GM23338 (cell line): ENCODE measurements around the gene GPR55. TPM values are rescaled to one million over a fixed set of nuclear protein-coding genes. Genes with fewer than 3 reads are reported as not detected.

Experiments used
- ATAC-seq: fragments of 200-7000 bp; cut with Tn5 transposase; 3 replicates; pipeline ENCODE4 v1.9.1; 2020
- DNase-seq: peaks from one replicate; pipeline ENCODE4 v3.0.0-alpha.2; 2015; ENCODE audit warnings: low spot score
- H2AFZ ChIP-seq: fragments of 200-600 bp; sonication (generic); 2 replicates; pipeline ENCODE4 v1.8.0; 2016; ENCODE audit warnings: antibody characterized with exemption, mild to moderate bottlenecking, moderate library complexity
- H3F3A ChIP-seq: fragments of 200-600 bp; sonication (generic); replicated peaks from 2 replicates; pipeline ENCODE4 v1.8.0; 2017; ENCODE audit warnings: antibody characterized with exemption, mixed run types, low read depth
- H3K27ac ChIP-seq: fragments of 200-600 bp; sonication (generic); 2 replicates; pipeline ENCODE4 v1.6.1; 2016; ENCODE audit warnings: low read depth
- H3K27me3 ChIP-seq: fragments of 200-600 bp; sonication (generic); 2 replicates; pipeline ENCODE4 v1.8.0; 2016; ENCODE audit warnings: mild to moderate bottlenecking, mixed run types, moderate library complexity; ENCODE audit not compliant: insufficient read depth
- H3K36me3 ChIP-seq: fragments of 200-600 bp; sonication (generic); 2 replicates; pipeline ENCODE4 v1.8.0; 2016; ENCODE audit warnings: mild to moderate bottlenecking; ENCODE audit not compliant: insufficient read depth
- H3K4me1 ChIP-seq: fragments of 200-600 bp; sonication (generic); 2 replicates; pipeline ENCODE4 v1.8.0; 2016; ENCODE audit warnings: mild to moderate bottlenecking, moderate library complexity; ENCODE audit not compliant: insufficient read depth
- H3K4me2 ChIP-seq: fragments of 200-600 bp; sonication (generic); 2 replicates; pipeline ENCODE4 v1.7.1; 2017; ENCODE audit warnings: mixed run types
- H3K4me3 ChIP-seq: fragments of 200-600 bp; sonication (generic); 2 replicates; pipeline ENCODE4 v1.6.1; 2016; ENCODE audit warnings: mixed run types
- H3K79me2 ChIP-seq: fragments of 200-600 bp; sonication (generic); replicated peaks from 2 replicates; pipeline ENCODE4 v1.8.0; 2017; ENCODE audit warnings: mild to moderate bottlenecking; ENCODE audit not compliant: insufficient read depth
- H3K9me2 ChIP-seq: fragments of 200-600 bp; sonication (generic); 2 replicates; pipeline ENCODE4 v1.8.0; 2017; ENCODE audit not compliant: insufficient read depth
- H4K20me1 ChIP-seq: fragments of 200-600 bp; sonication (generic); replicated peaks from 2 replicates; pipeline ENCODE4 v1.8.0; 2017; ENCODE audit warnings: mild to moderate bottlenecking; ENCODE audit not compliant: insufficient read depth
- H3K27ac Mint-ChIP-seq: 2 replicates; pipeline ENCODE4 v1.8.0; 2020; ENCODE audit warnings: inconsistent platforms, mild to moderate bottlenecking, moderate library complexity, mixed read lengths
- H3K27me3 Mint-ChIP-seq: 3 replicates; pipeline ENCODE4 v1.8.0; 2022; ENCODE audit warnings: low read depth, mild to moderate bottlenecking, moderate library complexity, mixed read lengths, inconsistent platforms; ENCODE audit not compliant: insufficient read depth, poor library complexity
- H3K36me3 Mint-ChIP-seq: 3 replicates; pipeline ENCODE4 v1.8.0; 2021; ENCODE audit warnings: low read depth, mild to moderate bottlenecking, inconsistent platforms, moderate library complexity, mixed read lengths
- H3K4me1 Mint-ChIP-seq: 3 replicates; pipeline ENCODE4 v1.8.0; 2020; ENCODE audit warnings: mild to moderate bottlenecking, inconsistent platforms, mixed read lengths
- H3K4me3 Mint-ChIP-seq: 3 replicates; pipeline ENCODE4 v1.8.0; 2021; ENCODE audit warnings: moderate library complexity, mild to moderate bottlenecking, inconsistent platforms, mixed read lengths
- H3K9me3 Mint-ChIP-seq: 3 replicates; pipeline ENCODE4 v1.8.0; 2020; ENCODE audit warnings: moderate library complexity, mild to moderate bottlenecking, inconsistent platforms, mixed read lengths
- CREB1 ChIP-seq: fragments of 250-450 bp; sonication (Bioruptor Pico); IDR thresholded peaks from 2 replicates; pipeline ENCODE4 v1.5.0; 2020; ENCODE audit warnings: low read depth, mild to moderate bottlenecking, moderate library complexity
- EZH2 ChIP-seq: fragments of 200-600 bp; sonication (generic); IDR thresholded peaks from one replicate; pipeline ENCODE4 v1.8.0; 2017; ENCODE audit warnings: antibody characterized with exemption, mild to moderate bottlenecking, low read depth; ENCODE audit not compliant: unreplicated experiment
- EZH2phosphoT487 ChIP-seq: fragments of 200-600 bp; sonication (generic); IDR thresholded peaks from one replicate; pipeline ENCODE4 v1.8.1; 2018; ENCODE audit warnings: antibody characterized with exemption; ENCODE audit not compliant: unreplicated experiment
- JUNB ChIP-seq: IDR thresholded peaks from one replicate; pipeline ENCODE4 v1.6.1; 2016; ENCODE audit warnings: antibody characterized with exemption; ENCODE audit not compliant: unreplicated experiment
- NANOG ChIP-seq: IDR thresholded peaks from 2 replicates; pipeline ENCODE4 v1.6.1; 2016; ENCODE audit warnings: antibody characterized with exemption, borderline replicate concordance
- POLR2AphosphoS5 ChIP-seq: IDR thresholded peaks from 2 replicates; pipeline ENCODE4 v1.6.1; 2016; ENCODE audit warnings: antibody characterized with exemption, low read depth
- STAT1 ChIP-seq: IDR thresholded peaks from one replicate; pipeline ENCODE4 v1.6.1; 2016; ENCODE audit warnings: antibody characterized with exemption; ENCODE audit not compliant: unreplicated experiment
- ZNF114 ChIP-seq: fragments of 250-450 bp; sonication (Bioruptor Pico); IDR thresholded peaks from 2 replicates; pipeline ENCODE4 v1.5.0; 2020; ENCODE audit warnings: mild to moderate bottlenecking, moderate library complexity
- ZNF331 ChIP-seq: fragments of 250-450 bp; sonication (Bioruptor Pico); IDR thresholded peaks from 2 replicates; pipeline ENCODE4 v1.5.0; 2020; ENCODE audit warnings: low read depth, mild to moderate bottlenecking, moderate library complexity
- polyA plus RNA-seq: library from polyadenylated mRNA; unstranded; fragments of >200 nt; fragmentation: Nextera tagmentation; extraction: Ambion mirVana; gene quantifications from 2 replicates; pipeline ENCODE4 v1.2.1, GENCODE V29; 2016
- total RNA-seq: library from RNA; depleted of rRNA; stranded (reverse); fragments of >200 nt; shearing (Covaris generic); gene quantifications from 2 replicates; pipeline ENCODE4 v1.2.3, GENCODE V29; 2014
- TF ChIP-seq, protein P1 (sequence below), 2 experiments: fragments of 200-600 bp in 1 of 2; sonication (generic) in 1 of 2; conservative IDR thresholded peaks; 2 replicates each; pipeline versions ENCODE4 v1.5.1 to v1.6.1; 2016 to 2017; ENCODE audit warnings: antibody characterized with exemption in 2 of 2, low read depth in 2 of 2, mild to moderate bottlenecking in 2 of 2, moderate library complexity in 1 of 2
- TF ChIP-seq, protein P2 (sequence below): IDR thresholded peaks from 2 replicates; pipeline ENCODE4 v1.6.1; 2016; ENCODE audit warnings: antibody characterized with exemption
- TF ChIP-seq, protein P3 (sequence below): fragments of 250-450 bp; sonication (Bioruptor Pico); IDR thresholded peaks from 2 replicates; pipeline ENCODE4 v1.5.0; 2020; ENCODE audit warnings: mild to moderate bottlenecking, moderate library complexity
- TF ChIP-seq, protein P4 (sequence below): IDR thresholded peaks from one replicate; pipeline ENCODE4 v1.6.1; 2018; ENCODE audit warnings: antibody characterized with exemption; ENCODE audit not compliant: unreplicated experiment

GPR55 gene
- total and polyA plus RNA-seq, 2 experiments from 2014 or later, result not detected

DNA sequence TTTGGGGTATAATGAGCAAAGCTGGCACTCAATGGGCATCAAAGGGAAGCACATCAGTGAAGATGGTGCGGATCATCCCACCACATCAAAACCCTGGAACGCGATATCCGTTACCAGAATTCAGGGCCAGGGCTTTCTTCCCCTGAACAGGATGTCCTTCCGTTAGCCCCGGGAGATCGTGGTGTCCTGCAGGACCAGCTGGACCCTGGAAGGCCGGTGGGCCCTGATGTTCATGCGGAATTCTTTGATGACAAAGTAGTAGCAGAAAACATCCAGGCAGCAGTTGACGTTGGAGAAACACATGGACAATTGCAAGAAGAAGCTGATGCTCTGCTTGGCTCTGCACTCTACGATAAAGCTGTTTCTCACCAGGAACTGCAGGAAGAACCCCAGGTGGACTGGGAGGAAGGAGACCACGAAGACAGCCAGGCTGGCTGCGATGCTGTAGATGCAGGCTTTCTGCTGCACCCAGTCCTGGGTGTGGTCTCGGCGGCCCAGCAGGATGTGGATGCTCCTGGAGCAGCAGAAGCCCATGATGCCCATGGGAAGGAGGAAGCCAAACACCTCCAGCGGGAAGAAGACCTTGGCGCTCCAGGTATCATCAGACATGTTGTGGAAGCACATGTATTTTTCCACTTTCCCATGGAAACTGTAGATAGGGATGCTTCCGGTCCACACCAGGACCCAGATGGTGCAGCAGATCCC lies 15.0 kb downstream of the GPR55 start:
- no peak overlapping the region for H3K4me3 Mint-ChIP-seq
- no peak overlapping the region for H3K27ac Mint-ChIP-seq
- H3K36me3 Mint-ChIP-seq, result no peaks in the 10 kb centered on the region; the same call in 2 of the 3 replicates
- Histone ChIP-seq H4K20me1 (no peaks in the 10 kb centered on the region), H3K27me3 (no peaks in the 10 kb centered on the region), H3K4me3 (no peak overlapping the region), H3K79me2 (no peaks in the 10 kb centered on the region), H2AFZ (no peak overlapping the region), H3K27ac (no peak overlapping the region), H3F3A (no peaks in the 10 kb centered on the region), H3K36me3 (no peaks in the 10 kb centered on the region), H3K4me2 (no peak overlapping the region), H3K4me1 (peaks cover 12% of the 10 kb centered on the region), H3K9me2 (peaks cover 8% of the 10 kb centered on the region; the same call in 1 of the 2 replicates)
- ATAC-seq (no peak), DNase-seq (no peak)
- TF ChIP-seq, protein P1, sequence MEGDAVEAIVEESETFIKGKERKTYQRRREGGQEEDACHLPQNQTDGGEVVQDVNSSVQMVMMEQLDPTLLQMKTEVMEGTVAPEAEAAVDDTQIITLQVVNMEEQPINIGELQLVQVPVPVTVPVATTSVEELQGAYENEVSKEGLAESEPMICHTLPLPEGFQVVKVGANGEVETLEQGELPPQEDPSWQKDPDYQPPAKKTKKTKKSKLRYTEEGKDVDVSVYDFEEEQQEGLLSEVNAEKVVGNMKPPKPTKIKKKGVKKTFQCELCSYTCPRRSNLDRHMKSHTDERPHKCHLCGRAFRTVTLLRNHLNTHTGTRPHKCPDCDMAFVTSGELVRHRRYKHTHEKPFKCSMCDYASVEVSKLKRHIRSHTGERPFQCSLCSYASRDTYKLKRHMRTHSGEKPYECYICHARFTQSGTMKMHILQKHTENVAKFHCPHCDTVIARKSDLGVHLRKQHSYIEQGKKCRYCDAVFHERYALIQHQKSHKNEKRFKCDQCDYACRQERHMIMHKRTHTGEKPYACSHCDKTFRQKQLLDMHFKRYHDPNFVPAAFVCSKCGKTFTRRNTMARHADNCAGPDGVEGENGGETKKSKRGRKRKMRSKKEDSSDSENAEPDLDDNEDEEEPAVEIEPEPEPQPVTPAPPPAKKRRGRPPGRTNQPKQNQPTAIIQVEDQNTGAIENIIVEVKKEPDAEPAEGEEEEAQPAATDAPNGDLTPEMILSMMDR (conservative IDR thresholded peaks at IDR 0.05; ENCODE audit: low read depth in 2 of 2), result no peak
- TF ChIP-seq, protein P2, sequence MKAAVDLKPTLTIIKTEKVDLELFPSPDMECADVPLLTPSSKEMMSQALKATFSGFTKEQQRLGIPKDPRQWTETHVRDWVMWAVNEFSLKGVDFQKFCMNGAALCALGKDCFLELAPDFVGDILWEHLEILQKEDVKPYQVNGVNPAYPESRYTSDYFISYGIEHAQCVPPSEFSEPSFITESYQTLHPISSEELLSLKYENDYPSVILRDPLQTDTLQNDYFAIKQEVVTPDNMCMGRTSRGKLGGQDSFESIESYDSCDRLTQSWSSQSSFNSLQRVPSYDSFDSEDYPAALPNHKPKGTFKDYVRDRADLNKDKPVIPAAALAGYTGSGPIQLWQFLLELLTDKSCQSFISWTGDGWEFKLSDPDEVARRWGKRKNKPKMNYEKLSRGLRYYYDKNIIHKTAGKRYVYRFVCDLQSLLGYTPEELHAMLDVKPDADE, result no peak
- TF ChIP-seq, protein P3, sequence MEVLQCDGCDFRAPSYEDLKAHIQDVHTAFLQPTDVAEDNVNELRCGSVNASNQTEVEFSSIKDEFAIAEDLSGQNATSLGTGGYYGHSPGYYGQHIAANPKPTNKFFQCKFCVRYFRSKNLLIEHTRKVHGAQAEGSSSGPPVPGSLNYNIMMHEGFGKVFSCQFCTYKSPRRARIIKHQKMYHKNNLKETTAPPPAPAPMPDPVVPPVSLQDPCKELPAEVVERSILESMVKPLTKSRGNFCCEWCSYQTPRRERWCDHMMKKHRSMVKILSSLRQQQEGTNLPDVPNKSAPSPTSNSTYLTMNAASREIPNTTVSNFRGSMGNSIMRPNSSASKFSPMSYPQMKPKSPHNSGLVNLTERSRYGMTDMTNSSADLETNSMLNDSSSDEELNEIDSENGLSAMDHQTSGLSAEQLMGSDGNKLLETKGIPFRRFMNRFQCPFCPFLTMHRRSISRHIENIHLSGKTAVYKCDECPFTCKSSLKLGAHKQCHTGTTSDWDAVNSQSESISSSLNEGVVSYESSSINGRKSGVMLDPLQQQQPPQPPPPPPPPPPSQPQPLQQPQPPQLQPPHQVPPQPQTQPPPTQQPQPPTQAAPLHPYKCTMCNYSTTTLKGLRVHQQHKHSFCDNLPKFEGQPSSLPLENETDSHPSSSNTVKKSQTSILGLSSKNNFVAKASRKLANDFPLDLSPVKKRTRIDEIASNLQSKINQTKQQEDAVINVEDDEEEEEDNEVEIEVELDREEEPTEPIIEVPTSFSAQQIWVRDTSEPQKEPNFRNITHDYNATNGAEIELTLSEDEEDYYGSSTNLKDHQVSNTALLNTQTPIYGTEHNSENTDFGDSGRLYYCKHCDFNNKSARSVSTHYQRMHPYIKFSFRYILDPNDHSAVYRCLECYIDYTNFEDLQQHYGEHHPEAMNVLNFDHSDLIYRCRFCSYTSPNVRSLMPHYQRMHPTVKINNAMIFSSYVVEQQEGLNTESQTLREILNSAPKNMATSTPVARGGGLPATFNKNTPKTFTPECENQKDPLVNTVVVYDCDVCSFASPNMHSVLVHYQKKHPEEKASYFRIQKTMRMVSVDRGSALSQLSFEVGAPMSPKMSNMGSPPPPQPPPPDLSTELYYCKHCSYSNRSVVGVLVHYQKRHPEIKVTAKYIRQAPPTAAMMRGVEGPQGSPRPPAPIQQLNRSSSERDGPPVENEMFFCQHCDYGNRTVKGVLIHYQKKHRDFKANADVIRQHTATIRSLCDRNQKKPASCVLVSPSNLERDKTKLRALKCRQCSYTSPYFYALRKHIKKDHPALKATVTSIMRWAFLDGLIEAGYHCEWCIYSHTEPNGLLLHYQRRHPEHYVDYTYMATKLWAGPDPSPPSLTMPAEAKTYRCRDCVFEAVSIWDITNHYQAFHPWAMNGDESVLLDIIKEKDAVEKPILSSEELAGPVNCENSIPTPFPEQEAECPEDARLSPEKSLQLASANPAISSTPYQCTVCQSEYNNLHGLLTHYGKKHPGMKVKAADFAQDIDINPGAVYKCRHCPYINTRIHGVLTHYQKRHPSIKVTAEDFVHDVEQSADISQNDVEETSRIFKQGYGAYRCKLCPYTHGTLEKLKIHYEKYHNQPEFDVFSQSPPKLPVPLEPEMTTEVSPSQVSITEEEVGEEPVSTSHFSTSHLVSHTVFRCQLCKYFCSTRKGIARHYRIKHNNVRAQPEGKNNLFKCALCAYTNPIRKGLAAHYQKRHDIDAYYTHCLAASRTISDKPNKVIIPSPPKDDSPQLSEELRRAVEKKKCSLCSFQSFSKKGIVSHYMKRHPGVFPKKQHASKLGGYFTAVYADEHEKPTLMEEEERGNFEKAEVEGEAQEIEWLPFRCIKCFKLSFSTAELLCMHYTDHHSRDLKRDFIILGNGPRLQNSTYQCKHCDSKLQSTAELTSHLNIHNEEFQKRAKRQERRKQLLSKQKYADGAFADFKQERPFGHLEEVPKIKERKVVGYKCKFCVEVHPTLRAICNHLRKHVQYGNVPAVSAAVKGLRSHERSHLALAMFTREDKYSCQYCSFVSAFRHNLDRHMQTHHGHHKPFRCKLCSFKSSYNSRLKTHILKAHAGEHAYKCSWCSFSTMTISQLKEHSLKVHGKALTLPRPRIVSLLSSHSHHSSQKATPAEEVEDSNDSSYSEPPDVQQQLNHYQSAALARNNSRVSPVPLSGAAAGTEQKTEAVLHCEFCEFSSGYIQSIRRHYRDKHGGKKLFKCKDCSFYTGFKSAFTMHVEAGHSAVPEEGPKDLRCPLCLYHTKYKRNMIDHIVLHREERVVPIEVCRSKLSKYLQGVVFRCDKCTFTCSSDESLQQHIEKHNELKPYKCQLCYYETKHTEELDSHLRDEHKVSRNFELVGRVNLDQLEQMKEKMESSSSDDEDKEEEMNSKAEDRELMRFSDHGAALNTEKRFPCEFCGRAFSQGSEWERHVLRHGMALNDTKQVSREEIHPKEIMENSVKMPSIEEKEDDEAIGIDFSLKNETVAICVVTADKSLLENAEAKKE, result no peak
- TF ChIP-seq JUNB, result no peak
- no peak for TF ChIP-seq POLR2AphosphoS5
- no peak for TF ChIP-seq EZH2
- no peak for TF ChIP-seq STAT1
- no peak for TF ChIP-seq ZNF331 (CRISPR knock-in tag)
- TF ChIP-seq NANOG, result no peak
- no peak for TF ChIP-seq EZH2phosphoT487
- no peak for TF ChIP-seq CREB1 (CRISPR knock-in tag)
- TF ChIP-seq, protein P4, sequence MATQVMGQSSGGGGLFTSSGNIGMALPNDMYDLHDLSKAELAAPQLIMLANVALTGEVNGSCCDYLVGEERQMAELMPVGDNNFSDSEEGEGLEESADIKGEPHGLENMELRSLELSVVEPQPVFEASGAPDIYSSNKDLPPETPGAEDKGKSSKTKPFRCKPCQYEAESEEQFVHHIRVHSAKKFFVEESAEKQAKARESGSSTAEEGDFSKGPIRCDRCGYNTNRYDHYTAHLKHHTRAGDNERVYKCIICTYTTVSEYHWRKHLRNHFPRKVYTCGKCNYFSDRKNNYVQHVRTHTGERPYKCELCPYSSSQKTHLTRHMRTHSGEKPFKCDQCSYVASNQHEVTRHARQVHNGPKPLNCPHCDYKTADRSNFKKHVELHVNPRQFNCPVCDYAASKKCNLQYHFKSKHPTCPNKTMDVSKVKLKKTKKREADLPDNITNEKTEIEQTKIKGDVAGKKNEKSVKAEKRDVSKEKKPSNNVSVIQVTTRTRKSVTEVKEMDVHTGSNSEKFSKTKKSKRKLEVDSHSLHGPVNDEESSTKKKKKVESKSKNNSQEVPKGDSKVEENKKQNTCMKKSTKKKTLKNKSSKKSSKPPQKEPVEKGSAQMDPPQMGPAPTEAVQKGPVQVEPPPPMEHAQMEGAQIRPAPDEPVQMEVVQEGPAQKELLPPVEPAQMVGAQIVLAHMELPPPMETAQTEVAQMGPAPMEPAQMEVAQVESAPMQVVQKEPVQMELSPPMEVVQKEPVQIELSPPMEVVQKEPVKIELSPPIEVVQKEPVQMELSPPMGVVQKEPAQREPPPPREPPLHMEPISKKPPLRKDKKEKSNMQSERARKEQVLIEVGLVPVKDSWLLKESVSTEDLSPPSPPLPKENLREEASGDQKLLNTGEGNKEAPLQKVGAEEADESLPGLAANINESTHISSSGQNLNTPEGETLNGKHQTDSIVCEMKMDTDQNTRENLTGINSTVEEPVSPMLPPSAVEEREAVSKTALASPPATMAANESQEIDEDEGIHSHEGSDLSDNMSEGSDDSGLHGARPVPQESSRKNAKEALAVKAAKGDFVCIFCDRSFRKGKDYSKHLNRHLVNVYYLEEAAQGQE, result no peak
- TF ChIP-seq ZNF114 (CRISPR knock-in tag), result no peak
- peaks cover 22% of the 10 kb centered on the region for H3K27me3 Mint-ChIP-seq
- peaks cover 3% of the 10 kb centered on the region; the same call in 2 of the 3 replicates for H3K9me3 Mint-ChIP-seq
- H3K4me1 Mint-ChIP-seq, result peaks cover 20% of the 10 kb centered on the region
